MM.1S (cell line): Measurements from ENCODE around the gene GMFB.
"Not testable (repeated sequence)": the region's sequence is repeated elsewhere in the genome, so short reads cannot be mapped to it uniquely, and the experiment has no call there.

Experiments used
- DNase-seq: peaks from one replicate; pipeline ENCODE4 v3.0.0-alpha.2; 2015
- H2AFZ ChIP-seq: fragments of 300-600 bp; sonication (generic); 2 replicates; pipeline ENCODE4 v1.6.0; 2016; ENCODE audit warnings: antibody characterized with exemption, low read length
- H3F3A ChIP-seq: fragments of 300-600 bp; sonication (generic); 2 replicates; pipeline ENCODE4 v1.6.1; 2016; ENCODE audit warnings: mild to moderate bottlenecking, antibody characterized with exemption, low read length, moderate library complexity, mixed read lengths; ENCODE audit not compliant: insufficient read depth
- H3K27ac ChIP-seq: fragments of 300-600 bp; sonication (generic); 2 replicates; pipeline ENCODE4 v1.5.1; 2016; ENCODE audit warnings: mild to moderate bottlenecking, low read length
- H3K27me3 ChIP-seq: fragments of 300-600 bp; sonication (generic); replicated peaks from 2 replicates; pipeline ENCODE4 v1.6.0; 2016; ENCODE audit warnings: low read length; ENCODE audit not compliant: insufficient read depth
- H3K36me3 ChIP-seq: fragments of 300-600 bp; sonication (generic); replicated peaks from 2 replicates; pipeline ENCODE4 v1.6.1; 2016; ENCODE audit warnings: mild to moderate bottlenecking, low read length, mixed read lengths; ENCODE audit not compliant: insufficient read depth
- H3K4me1 ChIP-seq: fragments of 300-600 bp; sonication (generic); 2 replicates; pipeline ENCODE4 v1.6.1; 2016; ENCODE audit warnings: low read length, mixed read lengths
- H3K4me2 ChIP-seq: fragments of 300-600 bp; sonication (generic); 2 replicates; pipeline ENCODE4 v1.6.0; 2016; ENCODE audit warnings: low read depth, low read length
- H3K4me3 ChIP-seq: fragments of 300-600 bp; sonication (generic); 2 replicates; pipeline ENCODE4 v1.5.1; 2016; ENCODE audit warnings: low read length, mixed read lengths
- H3K79me2 ChIP-seq: fragments of 300-600 bp; sonication (generic); 2 replicates; pipeline ENCODE4 v1.6.1; 2016; ENCODE audit warnings: mixed run types, low read length, mixed read lengths
- H3K9ac ChIP-seq: fragments of 300-600 bp; sonication (generic); 2 replicates; pipeline ENCODE4 v1.6.1; 2016; ENCODE audit warnings: low read length, mixed read lengths
- H3K9me2 ChIP-seq: fragments of 300-600 bp; sonication (generic); replicated peaks from 2 replicates; pipeline ENCODE4 v1.6.1; 2016; ENCODE audit warnings: mild to moderate bottlenecking, low read length, mixed read lengths; ENCODE audit not compliant: insufficient read depth
- H3K9me3 ChIP-seq: fragments of 300-600 bp; sonication (generic); replicated peaks from 2 replicates; pipeline ENCODE4 v1.6.1; 2016; ENCODE audit warnings: mild to moderate bottlenecking, low read length, mixed read lengths; ENCODE audit not compliant: insufficient read depth
- H4K20me1 ChIP-seq: fragments of 300-600 bp; sonication (generic); 2 replicates; pipeline ENCODE4 v1.6.1; 2016; ENCODE audit warnings: mild to moderate bottlenecking, low read length, moderate library complexity, mixed read lengths; ENCODE audit not compliant: insufficient read depth
- EZH2 ChIP-seq: fragments of 300-600 bp; sonication (generic); optimal IDR thresholded peaks from 2 replicates; pipeline ENCODE3; 2017; ENCODE audit warnings: low read depth, mild to moderate bottlenecking, antibody characterized with exemption, low read length, mixed read lengths
- EZH2phosphoT487 ChIP-seq: fragments of 300-600 bp; sonication (generic); IDR thresholded peaks from 2 replicates; pipeline ENCODE4 v1.6.1; 2018; ENCODE audit warnings: antibody characterized with exemption, low read length
- TF ChIP-seq, protein P1 (sequence below): fragments of 300-600 bp; sonication (generic); IDR thresholded peaks from 2 replicates; pipeline ENCODE4 v1.5.1; 2016; ENCODE audit warnings: antibody characterized with exemption, low read length, mixed read lengths

GMFB gene

DNA sequence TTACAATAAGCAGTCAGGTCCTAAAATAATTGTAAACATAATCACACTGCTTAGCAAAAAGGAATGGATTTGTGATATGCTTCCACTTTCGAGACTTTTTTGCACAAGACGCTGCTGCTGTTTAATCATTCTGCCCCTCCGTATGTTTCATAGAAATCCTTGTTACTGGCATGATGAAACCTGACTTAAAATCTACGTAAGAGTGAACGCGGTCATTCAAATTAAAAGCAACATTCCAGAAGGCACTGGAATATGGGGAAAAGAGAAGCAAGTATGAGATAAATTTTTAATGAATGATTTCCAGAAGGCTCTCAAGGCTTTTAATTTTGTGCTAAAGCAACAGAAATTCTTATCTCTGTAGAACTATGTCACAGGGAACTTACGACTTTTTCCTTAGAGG, 48.7 kb downstream of the GMFB start:
- no peaks in the 10 kb centered on the region for H4K20me1 ChIP-seq
- TF ChIP-seq, protein P1, sequence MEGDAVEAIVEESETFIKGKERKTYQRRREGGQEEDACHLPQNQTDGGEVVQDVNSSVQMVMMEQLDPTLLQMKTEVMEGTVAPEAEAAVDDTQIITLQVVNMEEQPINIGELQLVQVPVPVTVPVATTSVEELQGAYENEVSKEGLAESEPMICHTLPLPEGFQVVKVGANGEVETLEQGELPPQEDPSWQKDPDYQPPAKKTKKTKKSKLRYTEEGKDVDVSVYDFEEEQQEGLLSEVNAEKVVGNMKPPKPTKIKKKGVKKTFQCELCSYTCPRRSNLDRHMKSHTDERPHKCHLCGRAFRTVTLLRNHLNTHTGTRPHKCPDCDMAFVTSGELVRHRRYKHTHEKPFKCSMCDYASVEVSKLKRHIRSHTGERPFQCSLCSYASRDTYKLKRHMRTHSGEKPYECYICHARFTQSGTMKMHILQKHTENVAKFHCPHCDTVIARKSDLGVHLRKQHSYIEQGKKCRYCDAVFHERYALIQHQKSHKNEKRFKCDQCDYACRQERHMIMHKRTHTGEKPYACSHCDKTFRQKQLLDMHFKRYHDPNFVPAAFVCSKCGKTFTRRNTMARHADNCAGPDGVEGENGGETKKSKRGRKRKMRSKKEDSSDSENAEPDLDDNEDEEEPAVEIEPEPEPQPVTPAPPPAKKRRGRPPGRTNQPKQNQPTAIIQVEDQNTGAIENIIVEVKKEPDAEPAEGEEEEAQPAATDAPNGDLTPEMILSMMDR: no peak
- TF ChIP-seq EZH2 (no peak), EZH2phosphoT487 (no peak)
- no peak overlapping the region for H3K27ac ChIP-seq

DNA sequence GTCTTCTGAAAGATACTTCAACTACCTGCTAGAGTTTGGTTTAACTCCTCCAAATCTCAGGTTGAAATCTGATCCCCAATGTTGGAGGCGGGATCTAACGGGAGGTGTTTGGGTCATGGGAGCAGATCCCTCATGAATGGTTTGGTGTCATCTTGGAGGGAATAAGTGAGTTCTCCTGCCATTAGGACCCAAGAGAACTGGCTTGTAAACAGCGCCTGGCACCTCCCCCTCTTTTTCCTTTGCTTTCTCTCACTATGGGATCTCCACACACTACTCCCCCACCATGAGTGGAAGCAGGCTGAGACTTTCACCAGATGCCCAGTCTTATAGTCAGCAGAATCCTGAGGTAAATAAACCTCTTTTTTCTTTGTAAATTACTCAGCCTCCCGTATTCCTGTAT, 50.1 kb downstream of the GMFB start:
- no peak overlapping the region for H3K27ac ChIP-seq
- no peak overlapping the region for H3K9ac ChIP-seq
- H3K9me2 ChIP-seq: no peaks in the 10 kb centered on the region
- no peak overlapping the region for H3K4me3 ChIP-seq
- no peak for DNase-seq
- no peaks in the 10 kb centered on the region; the same call in 1 of the 2 replicates for H3K4me1 ChIP-seq
- H3F3A ChIP-seq: no peaks in the 10 kb centered on the region
- TF ChIP-seq, protein P1: no peak
- no peak for TF ChIP-seq EZH2
- no peak for TF ChIP-seq EZH2phosphoT487
- peaks cover 70% of the 10 kb centered on the region for H3K79me2 ChIP-seq
- H3K4me2 ChIP-seq: no peak overlapping the region
- H3K27me3 ChIP-seq: no peaks in the 10 kb centered on the region
- H4K20me1 ChIP-seq: no peaks in the 10 kb centered on the region
- H2AFZ ChIP-seq: no peak overlapping the region
- no peaks in the 10 kb centered on the region for H3K9me3 ChIP-seq
- no peaks in the 10 kb centered on the region; the same call in 1 of the 2 replicates for H3K36me3 ChIP-seq

More for the DNA sequence above, 48.7 kb downstream of the GMFB start:
- Histone ChIP-seq H3K4me2 (peak overlapping the region; percentile 69), H3K4me3 (peak overlapping the region; percentile 73), H3K9ac (peak overlapping the region; percentile 55; the same call in 1 of the 2 replicates), H3K36me3 (no peaks in the 10 kb centered on the region; the same call in 1 of the 2 replicates), H3K27me3 (no peaks in the 10 kb centered on the region), H3K9me2 (no peaks in the 10 kb centered on the region), H3F3A (no peaks in the 10 kb centered on the region), H3K4me1 (no peaks in the 10 kb centered on the region; the same call in 1 of the 2 replicates), H3K79me2 (peaks cover 57% of the 10 kb centered on the region), H2AFZ (no peak overlapping the region), H3K9me3 (no peaks in the 10 kb centered on the region)
- DNase-seq: no peak

DNA sequence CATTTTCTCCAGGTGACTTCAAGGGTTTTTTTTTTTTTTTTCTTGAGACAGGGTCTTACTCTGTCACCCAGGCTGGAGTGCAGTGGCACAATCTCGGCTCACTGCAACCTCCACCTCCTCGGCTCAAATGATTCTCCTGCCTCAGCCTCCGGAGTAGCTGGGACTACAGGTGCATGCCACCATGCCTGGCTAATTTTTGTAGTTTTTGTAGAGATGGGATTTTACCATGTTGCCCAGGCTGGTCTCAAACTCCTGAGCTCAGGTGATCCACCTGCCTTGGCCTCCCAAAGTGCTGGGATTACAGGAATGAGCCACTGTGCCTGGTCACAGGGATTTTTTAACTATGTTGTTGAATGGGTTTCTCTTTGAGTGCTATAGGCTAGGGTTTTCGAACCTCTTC, 50.8 kb downstream of the GMFB start:
- H3K27ac ChIP-seq, H3K36me3 ChIP-seq, DNase-seq, H3K9me3 ChIP-seq, H3K4me3 ChIP-seq, H3F3A ChIP-seq, H3K9me2 ChIP-seq, H3K4me2 ChIP-seq, H4K20me1 ChIP-seq, H3K27me3 ChIP-seq, H3K9ac ChIP-seq, H2AFZ ChIP-seq, H3K4me1 ChIP-seq: not testable (repeated sequence)
- peaks cover 78% of the 10 kb centered on the region for H3K79me2 ChIP-seq

DNA sequence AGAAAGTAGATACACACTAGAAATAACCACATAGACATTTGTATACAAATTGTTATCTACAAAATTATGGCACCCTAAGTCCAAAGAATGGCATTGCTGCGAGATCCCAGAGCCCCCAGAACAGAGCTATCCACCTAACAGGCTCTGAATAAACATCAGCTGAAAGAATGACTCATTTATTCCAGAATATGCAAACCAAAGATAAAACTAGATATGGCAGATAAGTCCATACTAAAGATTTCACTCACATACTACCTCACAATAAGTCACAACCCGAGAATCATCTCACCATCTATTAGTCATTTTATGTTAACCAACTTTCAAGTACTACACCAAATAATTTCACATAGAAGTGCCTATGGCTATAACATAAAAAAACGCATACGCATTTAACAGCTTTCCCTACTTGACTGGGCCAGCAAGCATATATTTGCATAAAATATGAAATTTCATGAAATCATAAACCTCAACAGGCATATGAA, 53.2 kb downstream of the GMFB start:
- Histone ChIP-seq H3K9me2 (no peaks in the 10 kb centered on the region), H3K9me3 (no peaks in the 10 kb centered on the region), H3K27me3 (no peaks in the 10 kb centered on the region), H3K4me3 (no peak overlapping the region), H4K20me1 (no peaks in the 10 kb centered on the region), H3F3A (no peaks in the 10 kb centered on the region), H2AFZ (no peak overlapping the region), H3K36me3 (no peaks in the 10 kb centered on the region; the same call in 1 of the 2 replicates), H3K4me2 (no peak overlapping the region), H3K79me2 (peaks cover 86% of the 10 kb centered on the region), H3K4me1 (no peaks in the 10 kb centered on the region; the same call in 1 of the 2 replicates), H3K9ac (no peak overlapping the region), H3K27ac (no peak overlapping the region)
- DNase-seq: no peak
- no peak for TF ChIP-seq EZH2phosphoT487
- TF ChIP-seq, protein P1: no peak
- no peak for TF ChIP-seq EZH2
